Endodermal cell (in vitro differentiated cells): Measurements from ENCODE around the gene SPAG7. TPM values are rescaled to one million over a fixed set of nuclear protein-coding genes. Genes with fewer than 3 reads are reported as not detected.
A peak's percentile ranks its signal among the peaks of the same experiment; 100 is the strongest.

Source experiments
- DNase-seq: peaks from one replicate; pipeline ENCODE4 v3.0.0-alpha.2; 2017
- H3K27ac ChIP-seq: 2 replicates; pipeline ENCODE4 v1.5.1; 2013; ENCODE audit warnings: mild to moderate bottlenecking, low read depth, low read length, moderate library complexity
- H3K27me3 ChIP-seq: 2 replicates; pipeline ENCODE4 v1.6.1; 2013; ENCODE audit warnings: mild to moderate bottlenecking, low read length, moderate library complexity; ENCODE audit not compliant: insufficient read depth, control insufficient read depth, poor library complexity, severe bottlenecking
- H3K36me3 ChIP-seq: 2 replicates; pipeline ENCODE4 v1.7.0; 2013; ENCODE audit warnings: mild to moderate bottlenecking, low read length, moderate library complexity; ENCODE audit not compliant: control insufficient read depth, insufficient read depth
- H3K4me1 ChIP-seq: one replicate; pipeline ENCODE4 v1.7.0; 2013; ENCODE audit warnings: low read length; ENCODE audit not compliant: control insufficient read depth, insufficient read depth
- H3K4me3 ChIP-seq: 2 replicates; pipeline ENCODE4 v1.5.1; 2013; ENCODE audit warnings: mild to moderate bottlenecking, low read length, moderate library complexity
- H3K9ac ChIP-seq: 2 replicates; pipeline ENCODE4 v1.6.1; 2013; ENCODE audit warnings: mild to moderate bottlenecking, low read length, moderate library complexity; ENCODE audit not compliant: poor library complexity, severe bottlenecking; ENCODE audit errors: extremely low read depth
- H3K9me3 ChIP-seq: 2 replicates; pipeline ENCODE4 v1.6.1; 2013; ENCODE audit warnings: mild to moderate bottlenecking, low read length, moderate library complexity; ENCODE audit not compliant: control insufficient read depth
- H3K27ac Mint-ChIP-seq: 2 replicates; pipeline ENCODE4 v1.8.0; 2020; ENCODE audit warnings: mixed read lengths
- H3K27me3 Mint-ChIP-seq: 2 replicates; pipeline ENCODE4 v1.8.0; 2021; ENCODE audit warnings: mild to moderate bottlenecking, mixed read lengths; ENCODE audit not compliant: insufficient read depth
- H3K36me3 Mint-ChIP-seq: 2 replicates; pipeline ENCODE4 v1.8.0; 2020; ENCODE audit warnings: low read depth, mixed read lengths
- H3K4me1 Mint-ChIP-seq: 2 replicates; pipeline ENCODE4 v1.8.0; 2020; ENCODE audit warnings: mixed read lengths
- H3K4me3 Mint-ChIP-seq: 2 replicates; pipeline ENCODE4 v1.8.0; 2020; ENCODE audit warnings: mild to moderate bottlenecking, moderate library complexity, mixed read lengths
- H3K9me3 Mint-ChIP-seq: 2 replicates; pipeline ENCODE4 v1.8.0; 2020; ENCODE audit warnings: mild to moderate bottlenecking, mixed read lengths
- WGBS, 2 experiments: methylation state at CpG; one replicate each; pipeline versions ENCODE4 v1.1.5 to v1.1.7; 2013; ENCODE audit warnings: missing lambda C conversion rate in 2 of 2, mixed read lengths in 1 of 2; ENCODE audit not compliant: insufficient coverage in 1 of 2, insufficient read length in 1 of 2; 5-methylcytosine and 5-hydroxymethylcytosine counted together
- total RNA-seq, 2 donors: library from RNA; stranded (reverse); fragmentation: NEBNext Ultra II Directional in 1 of 2; extraction: Animal tissue kit (Norgen Biotek cat#: 25700) in 1 of 2; gene quantifications; 2 replicates in 1 of 2; 3 replicates in 1 of 2; pipeline ENCODE4 v1.2.1, GENCODE V29; 2021
- TF ChIP-seq, protein P1 (sequence below): fragments of 200-600 bp; sonication (generic); conservative IDR thresholded peaks from 2 replicates; pipeline ENCODE4 v1.5.0; 2021; ENCODE audit warnings: antibody characterized with exemption, mild to moderate bottlenecking

The SPAG7 gene
- total RNA-seq, 2 donors from 2014 or later, result 81.1 to 84.4 TPM

DNA sequence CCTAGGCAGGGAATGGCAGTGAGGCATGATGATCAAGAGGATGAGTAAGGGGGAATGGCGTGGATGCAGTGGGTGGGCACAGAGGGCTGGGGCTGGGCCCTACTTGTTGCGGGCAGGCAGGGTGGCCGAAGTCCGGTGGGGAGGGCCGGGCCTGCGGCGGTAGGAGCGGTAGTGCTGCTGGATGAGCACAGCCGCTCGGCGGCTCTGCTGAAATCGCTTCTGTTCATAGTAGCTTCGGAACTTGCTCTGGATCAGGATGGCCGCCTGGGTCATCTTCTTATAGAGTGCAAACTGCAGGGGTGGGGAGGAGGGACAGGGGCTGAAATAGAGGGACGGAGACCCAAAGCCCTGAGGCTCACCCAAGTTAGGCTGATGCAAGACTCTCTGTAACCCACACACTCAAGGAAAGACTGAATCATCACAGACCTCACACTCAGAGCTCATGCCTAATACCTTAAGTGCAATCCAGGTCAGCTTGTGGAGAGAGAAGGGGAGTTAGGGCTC, 1.5 kb upstream of the SPAG7 start:
- H3K4me1 Mint-ChIP-seq, result peaks cover 28% of the 10 kb centered on the region
- Histone ChIP-seq H3K27me3 (no peaks in the 10 kb centered on the region), H3K4me3 (peak overlapping the region; percentile 90), H3K36me3 (peaks cover 52% of the 10 kb centered on the region), H3K9ac (peak overlapping the region; percentile 79), H3K4me1 (peaks cover 6% of the 10 kb centered on the region), H3K27ac (peak overlapping the region; percentile 29), H3K9me3 (peaks cover 5% of the 10 kb centered on the region)
- peaks cover 29% of the 10 kb centered on the region for H3K36me3 Mint-ChIP-seq
- H3K27ac Mint-ChIP-seq, result no peak overlapping the region
- TF ChIP-seq, protein P1, sequence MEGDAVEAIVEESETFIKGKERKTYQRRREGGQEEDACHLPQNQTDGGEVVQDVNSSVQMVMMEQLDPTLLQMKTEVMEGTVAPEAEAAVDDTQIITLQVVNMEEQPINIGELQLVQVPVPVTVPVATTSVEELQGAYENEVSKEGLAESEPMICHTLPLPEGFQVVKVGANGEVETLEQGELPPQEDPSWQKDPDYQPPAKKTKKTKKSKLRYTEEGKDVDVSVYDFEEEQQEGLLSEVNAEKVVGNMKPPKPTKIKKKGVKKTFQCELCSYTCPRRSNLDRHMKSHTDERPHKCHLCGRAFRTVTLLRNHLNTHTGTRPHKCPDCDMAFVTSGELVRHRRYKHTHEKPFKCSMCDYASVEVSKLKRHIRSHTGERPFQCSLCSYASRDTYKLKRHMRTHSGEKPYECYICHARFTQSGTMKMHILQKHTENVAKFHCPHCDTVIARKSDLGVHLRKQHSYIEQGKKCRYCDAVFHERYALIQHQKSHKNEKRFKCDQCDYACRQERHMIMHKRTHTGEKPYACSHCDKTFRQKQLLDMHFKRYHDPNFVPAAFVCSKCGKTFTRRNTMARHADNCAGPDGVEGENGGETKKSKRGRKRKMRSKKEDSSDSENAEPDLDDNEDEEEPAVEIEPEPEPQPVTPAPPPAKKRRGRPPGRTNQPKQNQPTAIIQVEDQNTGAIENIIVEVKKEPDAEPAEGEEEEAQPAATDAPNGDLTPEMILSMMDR, result no peak
- peaks cover 10% of the 10 kb centered on the region for H3K27me3 Mint-ChIP-seq
- H3K9me3 Mint-ChIP-seq, result peaks cover 12% of the 10 kb centered on the region
- WGBS, 2 experiments, result 39 to 40% methylated on average over 9 to 15 of the region's 15 CpGs
- DNase-seq, result peak; percentile 68
- no peak overlapping the region for H3K4me3 Mint-ChIP-seq

DNA sequence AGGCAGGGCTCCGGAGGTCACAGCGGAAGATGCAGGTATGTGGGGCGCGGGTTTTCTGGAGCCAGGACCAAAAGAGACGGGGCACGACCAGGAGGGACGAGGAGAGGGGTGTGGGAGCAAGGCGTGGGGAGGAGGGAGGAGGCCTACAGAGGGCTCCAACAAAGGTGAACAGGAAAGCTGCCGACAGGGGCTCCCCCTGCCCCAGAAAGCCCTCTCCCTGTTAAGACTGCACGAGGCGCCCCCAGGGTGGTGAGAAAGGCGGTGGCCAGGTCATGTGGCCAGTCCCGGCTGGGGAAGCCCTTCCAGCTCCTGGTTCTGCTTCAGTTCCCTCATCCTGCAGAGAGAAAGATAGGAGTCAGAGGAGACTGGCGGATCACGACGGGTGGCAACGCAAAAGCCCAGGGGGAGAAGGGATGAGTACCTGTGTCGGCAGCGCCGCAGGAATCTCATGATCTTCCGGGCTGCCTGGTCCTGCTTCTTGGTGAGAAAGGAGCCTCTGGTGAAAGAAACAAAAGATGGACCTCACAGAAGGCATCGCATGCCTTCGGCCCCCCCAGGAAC, 949 bp upstream of the SPAG7 start:
- Mint-ChIP-seq H3K9me3 (peaks cover 12% of the 10 kb centered on the region), H3K27ac (no peak overlapping the region)

DNA sequence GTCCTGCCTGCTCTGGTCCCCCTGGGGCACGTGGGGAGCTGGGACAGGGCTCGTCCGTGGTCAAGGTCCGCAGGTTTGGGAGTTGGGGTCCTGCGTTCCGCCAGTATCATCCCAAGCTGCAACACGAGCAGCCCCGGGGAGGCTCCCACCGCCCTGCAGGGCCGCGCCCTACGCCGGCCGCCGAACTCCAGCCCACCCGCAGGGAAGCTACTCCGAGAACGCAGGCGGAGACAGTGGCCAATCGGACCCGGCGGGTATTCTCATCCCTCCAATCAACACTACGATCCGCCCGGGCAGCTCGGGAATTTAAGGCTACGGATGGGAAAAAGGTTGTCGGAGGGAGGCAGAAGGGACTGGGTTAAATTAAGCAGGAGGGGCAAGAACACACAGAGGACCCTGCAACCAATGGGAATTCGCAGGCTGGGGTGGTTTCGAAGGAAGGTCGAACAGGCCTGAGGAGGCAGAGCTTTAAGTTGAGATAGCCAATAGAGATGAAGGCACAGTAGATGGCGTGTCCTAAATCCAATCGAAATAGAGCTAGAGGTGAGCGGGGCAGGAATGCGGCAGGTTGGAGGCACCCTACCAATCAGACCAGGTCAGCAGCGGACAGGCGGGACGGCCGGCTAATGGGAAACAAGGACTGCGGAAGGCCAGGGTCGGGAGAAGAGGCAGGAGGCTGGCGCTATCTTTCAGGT, 626 bp downstream of the SPAG7 start:
- peaks cover 5% of the 10 kb centered on the region for H3K9me3 ChIP-seq
- Mint-ChIP-seq H3K36me3 (peaks cover 31% of the 10 kb centered on the region), H3K9me3 (peaks cover 12% of the 10 kb centered on the region), H3K27me3 (no peaks in the 10 kb centered on the region), H3K4me1 (peaks cover 18% of the 10 kb centered on the region), H3K27ac (no peak overlapping the region), H3K4me3 (no peak overlapping the region)
- H3K4me1 ChIP-seq, result peaks cover 6% of the 10 kb centered on the region
- peak overlapping the region; percentile 79 for H3K9ac ChIP-seq
- 0 to 2% methylated on average over 14 to 42 of the region's 42 CpGs for WGBS, 2 experiments
- peak; percentile 100 for DNase-seq
- peak overlapping the region; percentile 90 for H3K4me3 ChIP-seq
- TF ChIP-seq, protein P1, result no peak
- no peaks in the 10 kb centered on the region for H3K27me3 ChIP-seq
- H3K27ac ChIP-seq, result peak overlapping the region; percentile 95
- H3K36me3 ChIP-seq, result peaks cover 42% of the 10 kb centered on the region

More for the DNA sequence above, 949 bp upstream of the SPAG7 start:
- H3K36me3 ChIP-seq, result peaks cover 48% of the 10 kb centered on the region
- DNase-seq, result peak; percentile 83
- peak overlapping the region; percentile 79 for H3K9ac ChIP-seq
- Mint-ChIP-seq H3K4me1 (peaks cover 28% of the 10 kb centered on the region), H3K4me3 (no peak overlapping the region), H3K36me3 (peaks cover 29% of the 10 kb centered on the region), H3K27me3 (peaks cover 5% of the 10 kb centered on the region)
- WGBS, 2 experiments, result 8 to 19% methylated on average over 10 to 23 of the region's 23 CpGs
- H3K4me1 ChIP-seq, result peaks cover 6% of the 10 kb centered on the region
- H3K9me3 ChIP-seq, result peaks cover 5% of the 10 kb centered on the region
- peak overlapping the region; percentile 95 for H3K27ac ChIP-seq
- TF ChIP-seq, protein P1, result no peak
- no peaks in the 10 kb centered on the region for H3K27me3 ChIP-seq
- peak overlapping the region; percentile 90 for H3K4me3 ChIP-seq
